H1 (cell line): ENCODE measurements around the gene APOM. TPM values are rescaled to one million over a fixed set of nuclear protein-coding genes. Genes with fewer than 3 reads are reported as not detected.

Experiments
- CTCF ChIA-PET: fragments of 300-600 bp; sonication (Branson Sonifier 250); formaldehyde crosslinking; loops from one replicate; lab custom pipeline; 2021; ENCODE audit not compliant: partially characterized antibody; lab: Charles Lee
- POLR2A ChIA-PET: fragments of 300-600 bp; sonication (Branson Sonifier 250); formaldehyde crosslinking; loops from one replicate; lab custom pipeline; 2021; ENCODE audit warnings: inconsistent platforms; ENCODE audit not compliant: partially characterized antibody; lab: Charles Lee
- DNase-seq, 2 experiments: peaks; one replicate each; pipeline versions ENCODE4 v3.0.0 to v3.0.0-alpha.2; 2010 to 2022; ENCODE audit warnings: low spot score in 2 of 2, low read depth in 1 of 2, mixed read lengths in 1 of 2
- FAIRE-seq: peaks from 2 replicates; lab custom pipeline; 2011; peaks lifted over from hg19 to GRCh38; lab: Jason Lieb, UNC
- H2AFZ ChIP-seq: 2 replicates; pipeline ENCODE4 v1.8.1; 2012; ENCODE audit warnings: low read length, inconsistent platforms
- H2AK5ac ChIP-seq: 2 replicates; pipeline ENCODE4 v1.6.1; 2013; ENCODE audit warnings: low read depth, low read length
- H2BK120ac ChIP-seq: replicated peaks from 2 replicates; pipeline ENCODE3; 2013; ENCODE audit warnings: low read depth, low read length, inconsistent platforms
- H2BK12ac ChIP-seq: 2 replicates; pipeline ENCODE4 v1.6.1; 2013; ENCODE audit warnings: low read depth, low read length
- H2BK15ac ChIP-seq: 2 replicates; pipeline ENCODE4 v1.6.1; 2013; ENCODE audit warnings: low read length
- H2BK20ac ChIP-seq: 2 replicates; pipeline ENCODE4 v1.6.1; 2013; ENCODE audit warnings: low read length
- H2BK5ac ChIP-seq: 2 replicates; pipeline ENCODE4 v1.6.1; 2013; ENCODE audit warnings: low read depth, low read length
- H3K14ac ChIP-seq: 2 replicates; pipeline ENCODE4 v1.6.1; 2013; ENCODE audit warnings: inconsistent platforms; ENCODE audit not compliant: insufficient read length
- H3K18ac ChIP-seq: 2 replicates; pipeline ENCODE4 v1.6.1; 2013; ENCODE audit warnings: low read length; ENCODE audit errors: extremely low read depth
- H3K23ac ChIP-seq: 2 replicates; pipeline ENCODE4 v1.6.1; 2013; ENCODE audit warnings: inconsistent platforms; ENCODE audit not compliant: insufficient read length
- H3K23me2 ChIP-seq: 2 replicates; pipeline ENCODE4 v1.6.1; 2013; ENCODE audit warnings: low read depth, low read length
- H3K27ac ChIP-seq: 2 replicates; pipeline ENCODE4 v1.6.1; 2011; ENCODE audit warnings: low read depth, low read length, inconsistent platforms
- H3K27me3 ChIP-seq, 4 experiments: replicated peaks in 1 of 4; 1 replicate in 1 of 4; 2 replicates in 3 of 4; pipeline versions ENCODE4 v1.6.1 to v1.8.1; 2011 to 2013; ENCODE audit warnings: low read length in 3 of 4, mild to moderate bottlenecking in 3 of 4, inconsistent platforms in 2 of 4, mixed read lengths in 2 of 4, moderate library complexity in 1 of 4; ENCODE audit not compliant: control insufficient read depth in 3 of 4, insufficient read depth in 3 of 4; ENCODE audit errors: extremely low read depth in 1 of 4
- H3K36me3 ChIP-seq, 4 experiments: 2 replicates each; pipeline versions ENCODE4 v1.6.1 to v1.8.1; 2011 to 2013; ENCODE audit warnings: mild to moderate bottlenecking in 4 of 4, low read length in 3 of 4, moderate library complexity in 2 of 4, control low read depth in 1 of 4, inconsistent platforms in 1 of 4; ENCODE audit not compliant: insufficient read depth in 4 of 4, control insufficient read depth in 2 of 4
- H3K4ac ChIP-seq: replicated peaks from 2 replicates; pipeline ENCODE3; 2013; ENCODE audit warnings: low read length, low read depth, mixed read lengths, inconsistent platforms; ENCODE audit not compliant: insufficient read length
- H3K4me1 ChIP-seq, 4 experiments: replicated peaks in 1 of 4; 1 replicate in 1 of 4; 2 replicates in 3 of 4; pipeline versions ENCODE4 v1.6.1 to v1.8.1; 2011 to 2013; ENCODE audit warnings: low read length in 3 of 4, inconsistent platforms in 2 of 4, mixed read lengths in 1 of 4; ENCODE audit not compliant: insufficient read depth in 4 of 4, control insufficient read depth in 3 of 4
- H3K4me2 ChIP-seq, 2 experiments: 2 replicates each; pipeline versions ENCODE4 v1.6.1 to v1.8.1; 2011 to 2013; ENCODE audit warnings: low read depth in 2 of 2, low read length in 2 of 2, control low read depth in 1 of 2, inconsistent platforms in 1 of 2, mild to moderate bottlenecking in 1 of 2; ENCODE audit not compliant: insufficient read depth in 1 of 2
- H3K4me3 ChIP-seq, 4 experiments: fragments of 200-600, 300-600 bp in 1 of 4; sonication (generic), shearing (Covaris generic), sonication (Bioruptor Twin) in 1 of 4; 2 replicates each; pipeline versions ENCODE4 v1.5.1 to v1.8.1; 2011 to 2016; ENCODE audit warnings: low read length in 4 of 4, low read depth in 3 of 4, control low read depth in 2 of 4, inconsistent platforms in 2 of 4, mild to moderate bottlenecking in 2 of 4, mixed read lengths in 1 of 4, moderate library complexity in 1 of 4; ENCODE audit not compliant: insufficient read depth in 2 of 4; ENCODE audit errors: extremely low read depth in 1 of 4
- H3K56ac ChIP-seq: replicated peaks from 2 replicates; pipeline ENCODE3; 2013; ENCODE audit warnings: low read depth, mild to moderate bottlenecking, mixed read lengths, low read length, inconsistent platforms; ENCODE audit not compliant: insufficient read length
- H3K79me1 ChIP-seq: 2 replicates; pipeline ENCODE4 v1.6.1; 2013; ENCODE audit warnings: low read depth, low read length, control low read depth
- H3K79me2 ChIP-seq, 2 experiments: 2 replicates each; pipeline versions ENCODE4 v1.6.1 to v1.8.1; 2012 to 2013; ENCODE audit warnings: low read length in 2 of 2, mild to moderate bottlenecking in 2 of 2, inconsistent platforms in 1 of 2; ENCODE audit not compliant: insufficient read depth in 2 of 2, control insufficient read depth in 1 of 2
- H3K9ac ChIP-seq, 4 experiments: replicated peaks in 1 of 4; 1 replicate in 1 of 4; 2 replicates in 3 of 4; pipeline versions ENCODE4 v1.6.1 to v1.8.1; 2011 to 2013; ENCODE audit warnings: low read depth in 3 of 4, low read length in 3 of 4, control low read depth in 2 of 4, mild to moderate bottlenecking in 2 of 4, moderate library complexity in 2 of 4, inconsistent platforms in 1 of 4; ENCODE audit errors: extremely low read depth in 1 of 4
- H3K9me3 ChIP-seq, 2 experiments: 2 replicates each; pipeline versions ENCODE4 v1.6.1 to v1.8.1; 2012 to 2013; ENCODE audit warnings: mild to moderate bottlenecking in 2 of 2, moderate library complexity in 2 of 2, control low read depth in 1 of 2, inconsistent platforms in 1 of 2, low read depth in 1 of 2, low read length in 1 of 2, mixed read lengths in 1 of 2; ENCODE audit not compliant: insufficient read depth in 2 of 2
- H4K20me1 ChIP-seq, 2 experiments: replicated peaks in 1 of 2; 2 replicates each; pipeline versions ENCODE3 to v1.8.1; 2011 to 2013; ENCODE audit warnings: inconsistent platforms in 2 of 2, low read length in 2 of 2, mild to moderate bottlenecking in 1 of 2; ENCODE audit not compliant: insufficient read depth in 2 of 2, control insufficient read depth in 1 of 2
- H4K5ac ChIP-seq: 2 replicates; pipeline ENCODE4 v1.6.1; 2013; ENCODE audit warnings: low read length, low read depth, mixed read lengths, inconsistent platforms; ENCODE audit not compliant: insufficient read length
- H4K8ac ChIP-seq: 2 replicates; pipeline ENCODE4 v1.8.0; 2013; ENCODE audit warnings: mild to moderate bottlenecking, moderate library complexity, low read length, inconsistent platforms; ENCODE audit not compliant: insufficient read depth; ENCODE audit errors: extremely low read depth
- H4K91ac ChIP-seq: replicated peaks from 2 replicates; pipeline ENCODE3; 2013; ENCODE audit warnings: low read length, mixed read lengths, inconsistent platforms; ENCODE audit not compliant: insufficient read length
- ASH2L ChIP-seq: fragments of 200-600, 300-600 bp; sonication (generic); IDR thresholded peaks from one replicate; pipeline ENCODE4 v1.7.1; 2017; ENCODE audit warnings: low read length
- BCL11A ChIP-seq, 2 experiments: IDR thresholded peaks; one replicate each; pipeline ENCODE4 v1.6.1; 2011; ENCODE audit warnings: low read depth in 2 of 2, low read length in 2 of 2, mild to moderate bottlenecking in 2 of 2
- BRCA1 ChIP-seq: IDR thresholded peaks from 2 replicates; pipeline ENCODE4 v1.6.1; 2012; ENCODE audit warnings: low read depth, low read length, improper control_type of control experiment
- KDM4A ChIP-seq: IDR thresholded peaks from one replicate; pipeline ENCODE4 v1.7.1; 2012; ENCODE audit warnings: low read depth, mild to moderate bottlenecking, moderate library complexity, low read length, inconsistent platforms; ENCODE audit not compliant: severe bottlenecking
- NANOG ChIP-seq: IDR thresholded peaks from 2 replicates; pipeline ENCODE4 v1.6.1; 2011; ENCODE audit warnings: low read length, low read depth, mild to moderate bottlenecking, inconsistent platforms; ENCODE audit not compliant: insufficient read depth, poor library complexity, severe bottlenecking
- RFX5 ChIP-seq: IDR thresholded peaks from 2 replicates; pipeline ENCODE4 v1.6.1; 2011; ENCODE audit warnings: low read depth, low read length, improper control_type of control experiment, borderline replicate concordance
- SAP30 ChIP-seq: fragments of 300-600 bp; sonication (generic); IDR thresholded peaks from 2 replicates; pipeline ENCODE4 v1.7.1; 2012; ENCODE audit warnings: low read length, moderate library complexity, mild to moderate bottlenecking, inconsistent platforms; ENCODE audit not compliant: insufficient read depth, insufficient replicate concordance
- SIN3A ChIP-seq, 2 experiments: IDR thresholded peaks in 1 of 2; conservative IDR thresholded peaks in 1 of 2; 2 replicates each; pipeline ENCODE4 v1.6.1; 2011 to 2012; ENCODE audit warnings: low read length in 2 of 2, improper control_type of control experiment in 1 of 2, low read depth in 1 of 2, mild to moderate bottlenecking in 1 of 2
- SRF ChIP-seq: IDR thresholded peaks from 2 replicates; pipeline ENCODE4 v1.6.1; 2011; ENCODE audit warnings: mild to moderate bottlenecking, low read depth, low read length, moderate library complexity
- TCF12 ChIP-seq: IDR thresholded peaks from 2 replicates; pipeline ENCODE4 v1.6.1; 2011; ENCODE audit warnings: low read depth, mild to moderate bottlenecking, low read length
- ZNF274 ChIP-seq: IDR thresholded peaks from 2 replicates; pipeline ENCODE4 v1.7.0; 2012; ENCODE audit warnings: low read length, borderline replicate concordance; ENCODE audit errors: extremely low read depth
- WGBS, 2 experiments: shearing (Covaris generic) in 1 of 2; methylation state at CpG; one replicate each; pipeline versions ENCODE4 v1.1.6 to v1.1.7; 2013 to 2015; ENCODE audit warnings: low lambda C conversion rate in 2 of 2, mixed read lengths in 2 of 2, inconsistent platforms in 1 of 2, low coverage in 1 of 2, missing lambda C conversion rate in 1 of 2; ENCODE audit not compliant: insufficient replicate concordance in 2 of 2, insufficient coverage in 1 of 2, insufficient read length in 1 of 2; ENCODE audit errors: extremely low coverage in 1 of 2, missing lambda C conversion rate in 1 of 2; 5-methylcytosine and 5-hydroxymethylcytosine counted together
- polyA plus RNA-seq, 7 experiments: library from polyadenylated mRNA; depleted of rRNA in 3 of 7; stranded (reverse) in 5 of 7; unstranded in 2 of 7; fragments of >200 nt in 5 of 7; fragments of 200-250 nt in 2 of 7; gene quantifications; 1 replicate in 5 of 7; 2 replicates in 1 of 7; 4 replicates in 1 of 7; pipeline versions ENCODE4 v1.2.1 to v1.2.3, GENCODE V29; 2011 to 2013; ENCODE audit warnings: missing spikeins in 2 of 7, mixed read lengths in 2 of 7
- total RNA-seq: library from RNA; stranded (reverse); fragmentation: NEBNext Ultra II Directional; extraction: Animal tissue kit (Norgen Biotek cat#: 25700); gene quantifications from 2 replicates; pipeline ENCODE4 v1.2.1, GENCODE V29; 2021

The APOM gene
- total and polyA plus RNA-seq, 2 of the 8 experiments (the other 6 are each of a cell fraction or from before 2014, with no cell fraction given), result 3.4 to 12.0 TPM

GRCh38 chr6:31631209-31631608 is 24.5 kb upstream of the APOM start:
- Histone ChIP-seq H3K23me2 (no peaks in the 10 kb centered on the region), H3K4ac (no peak overlapping the region), H3K4me3 (no peak overlapping the region), H2AK5ac (no peak overlapping the region), H2BK120ac (no peak overlapping the region), H2BK15ac (no peak overlapping the region), H3K23ac (no peak overlapping the region), H3K9me3 (no peaks in the 10 kb centered on the region), H3K18ac (no peak overlapping the region), H3K27ac (no peak overlapping the region), H4K20me1 (peaks cover 16 to 22% of the 10 kb centered on the region in 2 experiments), H3K14ac (no peak overlapping the region), H4K8ac (peak overlapping the region; percentile 3; the same call in 1 of the 2 replicates), H3K4me2 (no peak overlapping the region), H3K27me3 (no peaks in the 10 kb centered on the region), H3K79me2 (no peaks in the 10 kb centered on the region; a peak in 1 of 4 replicates), H3K9ac (no peak overlapping the region), H2BK20ac (no peak overlapping the region), H3K36me3 (peaks cover 82 to 100% (median 97%) of the 10 kb centered on the region in 4 experiments), H2BK12ac (no peak overlapping the region), H3K56ac (no peak overlapping the region), H2BK5ac (no peak overlapping the region), H3K4me1 (no peaks in the 10 kb centered on the region), H4K91ac (no peak overlapping the region), H2AFZ (no peak overlapping the region), H4K5ac (no peak overlapping the region), H3K79me1 (peaks cover 13% of the 10 kb centered on the region; the same call in 1 of the 2 replicates)
- no peak for TF ChIP-seq SRF
- TF ChIP-seq NANOG, result no peak
- no peak for TF ChIP-seq BCL11A (IDR thresholded peaks at IDR 0.05; ENCODE audit: low read depth in 2 of 2, low read length in 2 of 2)
- TF ChIP-seq SIN3A (conservative IDR thresholded peaks at IDR 0.05 in 1 of 2, IDR thresholded peaks at IDR 0.05 in 1 of 2; ENCODE audit: low read depth in 1 of 2, low read length in 2 of 2), result no peak
- TF ChIP-seq ASH2L, result no peak
- no peak for TF ChIP-seq TCF12
- TF ChIP-seq KDM4A, result no peak
- TF ChIP-seq SAP30, result no peak
- TF ChIP-seq RFX5, result no peak
- no peak for TF ChIP-seq BRCA1
- no peak for TF ChIP-seq ZNF274
- ChIA-PET POLR2A (interaction anchor here (0.8 to 34.9 kb wide), 5 partner anchors 6 to 136 kb away, joined by 3 to 883 read pairs (median 648); partner anchors contain the start of genes AIF1, APOM, BAG6 and C6orf47), CTCF (interaction anchor here (0.8 kb wide), 1 partner anchor 22 kb away, joined by 3 read pairs; the partner anchor contains the start of gene BAG6)
- WGBS, 2 experiments, result 98% methylated on average over 15 of the region's 16 CpGs; no CpG with 5 or more reads in 1 of the 2 experiments
- DNase-seq (no peak), FAIRE-seq (no peak)
